Trophoblast cell (in vitro differentiated cells and primary cell): Measurements from ENCODE around the gene MRPS2.

Source experiments
- DNase-seq, 2 donors: peaks; one replicate each; pipeline ENCODE4 v3.0.0-alpha.2; 2016
- H2AFZ ChIP-seq: 2 replicates; pipeline ENCODE4 v1.6.1; 2013; ENCODE audit warnings: low read length, moderate library complexity, mild to moderate bottlenecking; ENCODE audit not compliant: insufficient read depth, poor library complexity
- H2AK5ac ChIP-seq: 2 replicates; pipeline ENCODE4 v1.6.1; 2013; ENCODE audit warnings: mild to moderate bottlenecking, low read length
- H2BK120ac ChIP-seq: 2 replicates; pipeline ENCODE4 v1.6.1; 2013; ENCODE audit warnings: low read length, mild to moderate bottlenecking, moderate library complexity; ENCODE audit not compliant: insufficient read depth, poor library complexity
- H2BK12ac ChIP-seq: 2 replicates; pipeline ENCODE4 v1.6.1; 2013; ENCODE audit warnings: mild to moderate bottlenecking, low read length, moderate library complexity
- H2BK5ac ChIP-seq: 2 replicates; pipeline ENCODE4 v1.6.1; 2013; ENCODE audit warnings: low read length, low read depth, moderate library complexity, mild to moderate bottlenecking; ENCODE audit not compliant: poor library complexity
- H3K14ac ChIP-seq: 2 replicates; pipeline ENCODE4 v1.6.1; 2013; ENCODE audit warnings: mild to moderate bottlenecking, low read length
- H3K18ac ChIP-seq: 2 replicates; pipeline ENCODE4 v1.6.1; 2013; ENCODE audit warnings: mild to moderate bottlenecking, low read length
- H3K23ac ChIP-seq: 2 replicates; pipeline ENCODE4 v1.6.1; 2013; ENCODE audit warnings: low read length
- H3K27ac ChIP-seq: 2 replicates; pipeline ENCODE4 v1.5.1; 2013; ENCODE audit warnings: low read depth, mild to moderate bottlenecking, inconsistent platforms, low read length, moderate library complexity
- H3K27me3 ChIP-seq: 2 replicates; pipeline ENCODE4 v1.6.1; 2013; ENCODE audit warnings: inconsistent platforms, mild to moderate bottlenecking, low read length, moderate library complexity; ENCODE audit not compliant: insufficient read depth
- H3K36me3 ChIP-seq, 2 experiments: 1 replicate in 1 of 2; 2 replicates in 1 of 2; pipeline ENCODE4 v1.6.1; 2013; ENCODE audit warnings: low read length in 2 of 2, mild to moderate bottlenecking in 2 of 2, moderate library complexity in 1 of 2; ENCODE audit not compliant: insufficient read depth in 2 of 2, control insufficient read depth in 1 of 2
- H3K4ac ChIP-seq: 2 replicates; pipeline ENCODE4 v1.6.1; 2013; ENCODE audit warnings: low read depth, mild to moderate bottlenecking, low read length, moderate library complexity
- H3K4me1 ChIP-seq, 2 experiments: 1 replicate in 1 of 2; 2 replicates in 1 of 2; pipeline ENCODE4 v1.6.1; 2013; ENCODE audit warnings: low read length in 2 of 2, mild to moderate bottlenecking in 2 of 2, moderate library complexity in 1 of 2; ENCODE audit not compliant: insufficient read depth in 2 of 2, control insufficient read depth in 1 of 2
- H3K4me2 ChIP-seq: 2 replicates; pipeline ENCODE4 v1.6.1; 2013; ENCODE audit warnings: inconsistent platforms, mild to moderate bottlenecking, low read length, moderate library complexity
- H3K4me3 ChIP-seq: 2 replicates; pipeline ENCODE4 v1.5.1; 2013; ENCODE audit warnings: mild to moderate bottlenecking, low read depth, low read length, inconsistent platforms
- H3K79me1 ChIP-seq: one replicate; pipeline ENCODE4 v1.6.1; 2013; ENCODE audit warnings: low read length
- H3K79me2 ChIP-seq: 2 replicates; pipeline ENCODE4 v1.6.1; 2013; ENCODE audit warnings: low read length, mild to moderate bottlenecking; ENCODE audit not compliant: control insufficient read depth, insufficient read depth, poor library complexity
- H3K9ac ChIP-seq: 2 replicates; pipeline ENCODE4 v1.6.1; 2013; ENCODE audit warnings: mild to moderate bottlenecking, low read length
- H3K9me3 ChIP-seq: 2 replicates; pipeline ENCODE4 v1.6.1; 2013; ENCODE audit warnings: low read depth, mild to moderate bottlenecking, control low read depth, inconsistent platforms, low read length; ENCODE audit not compliant: insufficient read depth
- H4K12ac ChIP-seq: 2 replicates; pipeline ENCODE4 v1.6.1; 2013; ENCODE audit warnings: low read depth, mild to moderate bottlenecking, low read length, moderate library complexity
- H4K8ac ChIP-seq: 2 replicates; pipeline ENCODE4 v1.6.1; 2013; ENCODE audit warnings: low read depth, mild to moderate bottlenecking, low read length, moderate library complexity
- H4K91ac ChIP-seq: one replicate; pipeline ENCODE4 v1.6.1; 2013; ENCODE audit warnings: low read depth, mild to moderate bottlenecking, low read length, moderate library complexity
- WGBS: extraction: QIAGEN DNeasy Blood & Tissue Kit; methylation state at CpG from one replicate; pipeline ENCODE4 v1.1.7; 2013; ENCODE audit warnings: missing lambda C conversion rate; ENCODE audit not compliant: insufficient read length, insufficient coverage; ENCODE audit errors: extremely low coverage; 5-methylcytosine and 5-hydroxymethylcytosine counted together

MRPS2 gene

DNA sequence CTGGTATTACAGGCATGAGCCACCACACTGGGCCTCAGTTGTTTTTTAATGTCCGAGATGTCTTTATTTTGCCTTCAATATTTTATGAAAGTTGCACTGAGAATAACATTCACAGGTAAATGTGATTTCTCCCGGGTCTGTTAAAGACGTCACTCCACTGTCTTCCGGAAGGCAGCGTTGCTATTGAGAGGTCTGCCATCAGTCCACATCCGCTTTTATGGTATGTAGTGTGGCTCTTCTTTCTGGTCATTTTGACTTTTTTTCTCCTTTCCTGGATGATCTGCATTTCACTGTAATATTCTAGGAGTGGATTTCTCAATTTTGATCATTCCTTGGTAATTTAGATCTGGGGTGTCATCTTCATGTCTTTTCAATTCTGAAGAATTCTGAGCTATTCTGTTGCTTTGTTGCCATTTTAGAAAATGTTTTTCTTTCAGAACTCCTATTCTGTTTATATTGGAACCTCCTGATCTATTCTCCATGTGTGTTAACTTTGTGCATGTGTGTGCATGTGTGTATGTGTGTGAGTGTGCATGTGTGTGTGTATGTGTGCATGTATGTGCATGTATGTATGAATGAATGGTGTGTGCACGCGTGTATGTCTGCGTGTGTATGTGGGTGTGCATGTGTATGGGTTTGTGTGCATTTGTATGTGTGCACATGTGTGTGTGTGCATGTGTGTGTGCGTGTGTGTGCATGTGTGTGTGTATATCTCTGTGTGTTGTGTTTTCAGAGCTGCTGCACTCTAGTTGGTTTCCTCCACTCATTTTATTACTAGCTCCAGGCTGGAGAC is 18.9 kb downstream of the MRPS2 start:
- no peak for DNase-seq
- no peaks in the 10 kb centered on the region for H3K36me3 ChIP-seq
- no peak overlapping the region for H4K12ac ChIP-seq
- no peak overlapping the region for H3K18ac ChIP-seq
- no peak overlapping the region for H3K14ac ChIP-seq
- H2BK5ac ChIP-seq: no peak overlapping the region
- H4K91ac ChIP-seq: no peak overlapping the region
- no peaks in the 10 kb centered on the region for H3K79me1 ChIP-seq
- H3K4me1 ChIP-seq: peaks cover 12 to 14% of the 10 kb centered on the region in 2 experiments
- H3K9me3 ChIP-seq: peaks cover 4% of the 10 kb centered on the region
- H3K79me2 ChIP-seq: no peaks in the 10 kb centered on the region
- H3K4me3 ChIP-seq: no peak overlapping the region
- H3K9ac ChIP-seq: no peak overlapping the region
- no peak overlapping the region for H3K27ac ChIP-seq
- H4K8ac ChIP-seq: no peak overlapping the region
- H2AFZ ChIP-seq: no peak overlapping the region
- no peak overlapping the region for H2AK5ac ChIP-seq
- H3K4ac ChIP-seq: no peak overlapping the region
- no CpG with 5 or more reads among the region's 10 CpGs for WGBS
- no peaks in the 10 kb centered on the region for H3K27me3 ChIP-seq
- no peak overlapping the region for H2BK12ac ChIP-seq
- no peak overlapping the region for H3K4me2 ChIP-seq
- H3K23ac ChIP-seq: peak overlapping the region; percentile 17
- no peak overlapping the region for H2BK120ac ChIP-seq

DNA sequence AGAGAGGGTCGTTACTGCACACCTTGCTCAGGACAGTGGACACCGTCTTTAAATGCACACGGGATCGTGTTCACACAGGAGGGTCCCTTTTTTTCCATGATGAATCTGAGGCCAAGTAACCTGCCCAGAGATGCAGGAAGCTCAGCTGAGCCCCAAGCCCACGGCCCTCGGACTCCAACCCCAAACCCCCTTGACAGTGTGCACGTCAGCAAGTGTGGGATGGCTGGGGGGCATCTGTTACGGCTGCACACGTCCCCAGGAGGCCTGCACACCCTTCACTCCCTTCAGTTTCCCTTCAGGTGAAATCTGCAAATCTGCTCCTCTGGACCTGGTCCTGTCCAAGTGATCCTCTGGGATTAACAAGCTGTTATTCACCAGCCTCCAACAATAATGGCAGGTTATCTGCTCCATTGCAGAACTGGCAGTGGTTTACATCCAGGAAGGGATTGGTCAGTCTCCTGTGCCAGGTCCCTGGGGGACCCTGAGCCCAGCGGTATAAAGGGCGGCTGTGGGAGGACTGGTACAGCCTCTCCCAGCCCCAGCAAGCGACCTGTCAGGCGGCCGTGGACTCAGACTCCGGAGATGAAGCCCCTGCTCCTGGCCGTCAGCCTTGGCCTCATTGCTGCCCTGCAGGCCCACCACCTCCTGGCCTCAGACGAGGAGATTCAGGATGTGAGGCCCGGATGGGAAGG is 20.6 kb downstream of the MRPS2 start, which contains the start of gene LCN1:
LCN1 (plus strand) TSS at position 525 of the 692 bp plus-strand sequence; CDS start at position 583, 58 bp downstream.
- Histone ChIP-seq H3K4ac (no peak within 1 kb of the TSS), H2BK12ac (no peak within 1 kb of the TSS), H4K91ac (no peak within 1 kb of the TSS), H3K9me3 (peaks cover 2% of the 10 kb centered on the region), H2AFZ (no peak within 1 kb of the TSS), H3K36me3 (no peaks in the 10 kb centered on the region), H4K8ac (no peak within 1 kb of the TSS), H3K14ac (no peak within 1 kb of the TSS), H3K27ac (no peak within 1 kb of the TSS), H3K4me3 (no peak within 1 kb of the TSS), H3K4me1 (peaks cover 12 to 14% of the 10 kb centered on the region in 2 experiments), H2BK120ac (no peak within 1 kb of the TSS), H3K23ac (no peak within 1 kb of the TSS), H2BK5ac (no peak within 1 kb of the TSS), H3K18ac (no peak within 1 kb of the TSS), H3K79me2 (no peaks in the 10 kb centered on the region), H3K79me1 (no peaks in the 10 kb centered on the region), H4K12ac (no peak within 1 kb of the TSS), H3K9ac (no peak within 1 kb of the TSS), H3K4me2 (no peak within 1 kb of the TSS), H3K27me3 (no peaks in the 10 kb centered on the region), H2AK5ac (no peak within 1 kb of the TSS)
- WGBS: no CpG with 5 or more reads among the region's 18 CpGs
- DNase-seq: no peak

DNA sequence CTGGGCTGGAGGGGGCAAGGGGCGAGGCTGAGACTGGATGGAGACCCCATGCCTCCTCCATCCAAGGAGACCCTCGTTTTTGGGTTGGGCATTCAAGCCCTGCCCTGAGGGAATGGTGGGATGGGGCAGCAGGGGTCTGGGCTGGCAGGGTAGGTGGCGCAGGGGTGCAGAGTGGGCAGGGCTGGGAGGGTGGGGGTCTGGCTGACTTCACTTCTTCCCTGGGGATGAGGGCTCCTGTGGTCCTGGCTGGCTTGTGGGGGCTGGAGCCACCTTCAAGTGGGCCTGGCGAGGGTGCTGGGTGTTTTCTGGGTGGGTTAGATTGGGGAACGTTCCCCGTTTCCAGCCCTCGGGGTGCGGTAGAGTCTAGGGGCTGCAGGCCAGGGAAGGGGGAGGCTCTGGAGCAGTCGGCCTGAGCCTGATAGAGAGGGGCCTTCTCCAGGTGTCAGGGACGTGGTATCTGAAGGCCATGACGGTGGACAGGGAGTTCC is 21.2 kb downstream of the MRPS2 start:
- Histone ChIP-seq H3K79me1 (no peaks in the 10 kb centered on the region), H3K9me3 (peaks cover 2% of the 10 kb centered on the region)

DNA sequence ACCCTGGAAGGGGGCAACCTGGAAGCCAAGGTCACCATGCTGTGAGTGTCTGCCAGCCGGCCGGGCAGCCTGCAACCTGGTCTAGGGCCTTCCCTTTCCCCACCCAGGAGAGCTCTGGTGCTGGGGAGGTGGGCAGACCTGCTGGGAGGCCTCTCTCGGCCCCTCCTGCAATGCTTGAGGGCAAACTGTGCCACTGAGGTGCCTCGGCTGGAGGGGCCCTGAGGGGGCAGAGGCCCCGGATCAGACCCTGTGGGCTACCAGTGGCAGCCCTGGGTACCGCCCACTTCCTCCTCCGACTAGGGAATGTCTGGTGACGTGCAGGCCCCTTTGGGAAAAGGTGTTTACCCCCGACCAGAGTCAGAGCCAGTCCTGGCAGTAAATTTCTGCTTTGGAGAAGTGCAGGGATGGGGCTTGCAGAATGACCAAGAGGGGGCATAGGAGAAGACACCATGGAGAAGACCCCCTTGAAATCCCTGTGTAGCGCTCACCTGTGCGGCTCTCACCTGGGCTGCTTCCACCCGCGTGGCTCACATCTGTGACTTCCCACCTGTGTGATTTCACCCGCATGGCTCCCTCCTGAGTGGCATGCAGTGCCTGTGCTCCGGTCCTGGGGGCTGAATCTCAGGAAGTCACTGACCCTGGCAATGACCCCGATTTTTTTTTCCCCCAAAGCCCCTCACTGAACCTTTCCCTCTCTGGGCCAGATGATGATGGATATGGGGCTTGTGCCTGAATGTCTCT is 21.8 kb downstream of the MRPS2 start:
- no peaks in the 10 kb centered on the region for H3K79me2 ChIP-seq
- H3K79me1 ChIP-seq: no peaks in the 10 kb centered on the region
- DNase-seq: no peak
- no peak overlapping the region for H3K14ac ChIP-seq
- H3K4ac ChIP-seq: no peak overlapping the region
- no peak overlapping the region for H3K23ac ChIP-seq
- H3K4me2 ChIP-seq: no peak overlapping the region
- WGBS: no CpG with 5 or more reads among the region's 16 CpGs
- no peak overlapping the region for H3K9ac ChIP-seq
- no peak overlapping the region for H4K8ac ChIP-seq
- no peak overlapping the region for H2BK5ac ChIP-seq
- no peak overlapping the region for H2AFZ ChIP-seq
- no peak overlapping the region for H2AK5ac ChIP-seq
- no peak overlapping the region for H3K4me3 ChIP-seq
- H3K27ac ChIP-seq: no peak overlapping the region
- no peak overlapping the region for H4K91ac ChIP-seq
- H3K9me3 ChIP-seq: peaks cover 2% of the 10 kb centered on the region
- H2BK12ac ChIP-seq: no peak overlapping the region
- no peak overlapping the region for H4K12ac ChIP-seq
- H3K36me3 ChIP-seq: no peaks in the 10 kb centered on the region
- H3K4me1 ChIP-seq: peaks cover 12 to 18% of the 10 kb centered on the region in 2 experiments
- no peak overlapping the region for H3K18ac ChIP-seq
- no peak overlapping the region for H2BK120ac ChIP-seq
- H3K27me3 ChIP-seq: no peaks in the 10 kb centered on the region

More for the DNA sequence above, 21.2 kb downstream of the MRPS2 start:
- no peak overlapping the region for H3K27ac ChIP-seq
- H3K23ac ChIP-seq: no peak overlapping the region
- no peak overlapping the region for H2AK5ac ChIP-seq
- no peak for DNase-seq
- no peaks in the 10 kb centered on the region for H3K36me3 ChIP-seq
- H4K12ac ChIP-seq: no peak overlapping the region
- no peak overlapping the region for H3K14ac ChIP-seq
- no peak overlapping the region for H4K8ac ChIP-seq
- WGBS: no CpG with 5 or more reads among the region's 11 CpGs
- H2BK12ac ChIP-seq: no peak overlapping the region
- no peak overlapping the region for H2BK5ac ChIP-seq
- H3K4me2 ChIP-seq: no peak overlapping the region
- no peak overlapping the region for H3K18ac ChIP-seq
- H3K4ac ChIP-seq: no peak overlapping the region
- H3K4me1 ChIP-seq: peaks cover 12 to 15% of the 10 kb centered on the region in 2 experiments
- H3K4me3 ChIP-seq: no peak overlapping the region
- H4K91ac ChIP-seq: no peak overlapping the region
- H3K27me3 ChIP-seq: no peaks in the 10 kb centered on the region
- H3K9ac ChIP-seq: no peak overlapping the region
- no peak overlapping the region for H2AFZ ChIP-seq
- H3K79me2 ChIP-seq: no peaks in the 10 kb centered on the region
- no peak overlapping the region for H2BK120ac ChIP-seq
